Fibroblast of pulmonary artery (primary cell): ENCODE measurements around the gene SNTA1.
A peak's percentile ranks its signal among the peaks of the same experiment; 100 is the strongest.
"Not testable (repeated sequence)": the region's sequence is repeated elsewhere in the genome, so short reads cannot be mapped to it uniquely, and the experiment has no call there.

Experiments
- DNase-seq: peaks from one replicate; pipeline ENCODE4 v3.0.0-alpha.2; 2010; ENCODE audit warnings: low read depth
- H3K4me3 ChIP-seq: replicated peaks from 2 replicates; pipeline ENCODE4 v1.5.1; 2011; ENCODE audit warnings: low read depth, mild to moderate bottlenecking, control low read depth, low read length, moderate library complexity
- CTCF ChIP-seq: IDR thresholded peaks from 2 replicates; pipeline ENCODE4 v1.5.1; 2011; ENCODE audit warnings: mild to moderate bottlenecking, control low read depth, low read length, inconsistent platforms; ENCODE audit errors: missing control alignments

SNTA1 gene

GRCh38 chr20:33444797-33445560 lies 1.4 kb upstream of the SNTA1 start:
- no peak overlapping the region for H3K4me3 ChIP-seq
- TF ChIP-seq CTCF = peak; percentile 8
- DNase-seq = no peak

- no peak for DNase-seq
- TF ChIP-seq CTCF = no peak
- peak overlapping the region; percentile 70 for H3K4me3 ChIP-seq
Measured at GRCh38 chr20:33443006-33443511, 504 bp downstream of the SNTA1 start.

- no peak for DNase-seq
- TF ChIP-seq CTCF = no peak
- peak overlapping the region; percentile 70 for H3K4me3 ChIP-seq
Measured at GRCh38 chr20:33442136-33443005, 1.2 kb downstream of the SNTA1 start.

GRCh38 chr20:33441142-33441955 lies 2.2 kb downstream of the SNTA1 start:
- no peak for TF ChIP-seq CTCF
- H3K4me3 ChIP-seq = no peak overlapping the region
- no peak for DNase-seq

- DNase-seq, H3K4me3 ChIP-seq: not testable (repeated sequence)
Measured at GRCh38 chr20:33440562-33440961, 3.0 kb downstream of the SNTA1 start.

GRCh38 chr20:33438481-33438880 lies 5.1 kb downstream of the SNTA1 start:
- no peak overlapping the region for H3K4me3 ChIP-seq
- no peak for TF ChIP-seq CTCF
- no peak for DNase-seq
